Measurements from ENCODE around the gene SOCS3.

The SOCS3 gene

GRCh38 chr17:78369791-78370381 is 10.0 kb upstream of the SOCS3 start:
- Histone ChIP-seq H3K4me1 (ENCODE audit: control insufficient read depth, insufficient read depth, low read length) (no peaks in the 10 kb centered on the region), H3K4me3 (ENCODE audit: low read depth, low read length) (no peak overlapping the region), H3K36me3 (ENCODE audit: control insufficient read depth in 2 of 2, insufficient read depth in 1 of 2, low read length in 2 of 2) (no peaks in the 10 kb centered on the region), H3K27ac (ENCODE audit: extremely low read depth, low read depth, low read length) (no peak overlapping the region), H3K9me3 (ENCODE audit: control insufficient read depth, insufficient read depth, low read depth, low read length) (no peaks in the 10 kb centered on the region)
- TF ChIP-seq ZNF639 (tag by site-specific recombination; IDR thresholded peaks at IDR 0.05): no peak
- no peak for TF ChIP-seq SP7 (tag by site-specific recombination; IDR thresholded peaks at IDR 0.05)
- no peak for TF ChIP-seq ZNF629 (tag by site-specific recombination; IDR thresholded peaks at IDR 0.05)
- no peak for TF ChIP-seq ZNF335 (tag by site-specific recombination; conservative IDR thresholded peaks at IDR 0.05)
- TF ChIP-seq ZNF311 (tag by site-specific recombination; IDR thresholded peaks at IDR 0.05; ENCODE audit: borderline replicate concordance): no peak
- TF ChIP-seq BCL11A (tag by site-specific recombination; IDR thresholded peaks at IDR 0.05; ENCODE audit: low read depth): no peak
- no peak for TF ChIP-seq ZNF2 (tag by site-specific recombination; IDR thresholded peaks at IDR 0.05)
- no peak for TF ChIP-seq ZNF280D (tag by site-specific recombination; IDR thresholded peaks at IDR 0.05)
- no peak for TF ChIP-seq SETDB1 (IDR thresholded peaks at IDR 0.05; ENCODE audit: insufficient read length, low read length)
- no peak for TF ChIP-seq ZNF404 (tag by site-specific recombination; IDR thresholded peaks at IDR 0.05)
- no peak for TF ChIP-seq ZNF660 (tag by site-specific recombination; IDR thresholded peaks at IDR 0.05)
- TF ChIP-seq ZSCAN16 (tag by site-specific recombination; IDR thresholded peaks at IDR 0.05): no peak
- TF ChIP-seq ZNF169 (tag by site-specific recombination; IDR thresholded peaks at IDR 0.05): no peak
- no peak for TF ChIP-seq OSR2 (tag by site-specific recombination; IDR thresholded peaks at IDR 0.05)
- TF ChIP-seq ZNF654 (tag by site-specific recombination; IDR thresholded peaks at IDR 0.05; ENCODE audit: low read depth): no peak
- ChIA-PET POLR2A (interaction anchor here (1.7 kb wide), 1 partner anchor 9 kb away, joined by 5 read pairs; no protein-coding TSS in a partner anchor), CTCF (interaction anchor here (0.5 to 6.7 kb wide), 5 partner anchors 7 to 193 kb away, joined by 3 to 53 read pairs (median 4); no protein-coding TSS in a partner anchor)

GRCh38 chr17:78368854-78369495 is 9.1 kb upstream of the SOCS3 start:
- H3K4me3 ChIP-seq (ENCODE audit: low read depth, low read length): no peak overlapping the region
- H3K4me1 ChIP-seq (ENCODE audit: control insufficient read depth, insufficient read depth, low read length): no peaks in the 10 kb centered on the region
- CTCF ChIA-PET: interaction anchor here (0.9 to 6.7 kb wide), 3 partner anchors 6 to 340 kb away, joined by 3 to 53 read pairs (median 4); no protein-coding TSS in a partner anchor
- H3K27ac ChIP-seq (ENCODE audit: extremely low read depth, low read depth, low read length): no peak overlapping the region
- TF ChIP-seq ZNF19 (tag by site-specific recombination; IDR thresholded peaks at IDR 0.05; ENCODE audit: low read depth): no peak
- TF ChIP-seq ZBTB44 (tag by site-specific recombination; IDR thresholded peaks at IDR 0.05): no peak
- TF ChIP-seq REST (tag by site-specific recombination; IDR thresholded peaks at IDR 0.05): no peak
- TF ChIP-seq ZNF654 (tag by site-specific recombination; IDR thresholded peaks at IDR 0.05; ENCODE audit: low read depth): no peak
- TF ChIP-seq ZNF37A (tag by site-specific recombination; IDR thresholded peaks at IDR 0.05): no peak
- TF ChIP-seq ZNF169 (tag by site-specific recombination; IDR thresholded peaks at IDR 0.05): no peak
- TF ChIP-seq ZFHX2 (tag by site-specific recombination; conservative IDR thresholded peaks at IDR 0.05): no peak
- no peak for TF ChIP-seq ZNF404 (tag by site-specific recombination; IDR thresholded peaks at IDR 0.05)
- no peaks in the 10 kb centered on the region for H3K36me3 ChIP-seq (ENCODE audit: control insufficient read depth in 2 of 2, insufficient read depth in 1 of 2, low read length in 2 of 2)
- POLR2A ChIA-PET: no interaction called here
- no peaks in the 10 kb centered on the region for H3K9me3 ChIP-seq (ENCODE audit: control insufficient read depth, insufficient read depth, low read depth, low read length)
